Endothelial cell of umbilical vein (primary cell): Measurements from ENCODE around the gene ALG11. TPM values are rescaled to one million over a fixed set of nuclear protein-coding genes. Genes with fewer than 3 reads are reported as not detected.

Experiments
- BruUV-seq: library from RNA; stranded (reverse); fragments of 400-500 nt; replicated peaks from 2 replicates; lab custom pipeline; 2021; lab: Mats Ljungman, UMichigan
- CTCF ChIA-PET: fragments of 300-600, 350-600 bp; sonication (Branson Sonifier 250); formaldehyde crosslinking; loops from one replicate; lab custom pipeline; 2021; ENCODE audit warnings: antibody characterized with exemption, inconsistent platforms; lab: Charles Lee
- POLR2A ChIA-PET: fragments of 300-600, 350-600 bp; sonication (Branson Sonifier 250); formaldehyde crosslinking; loops from one replicate; lab custom pipeline; 2021; ENCODE audit warnings: antibody characterized with exemption, inconsistent platforms; lab: Charles Lee
- DNase-seq: peaks from one replicate; pipeline ENCODE4 v3.0.0-alpha.2; 2011; ENCODE audit warnings: low read depth, low spot score
- FAIRE-seq: peaks from 2 replicates; lab custom pipeline; 2011; peaks lifted over from hg19 to GRCh38; lab: Jason Lieb, UNC
- H2AFZ ChIP-seq: 2 replicates; pipeline ENCODE4 v1.6.0; 2012; ENCODE audit warnings: low read depth, low read length, control low read depth, inconsistent platforms
- H3K27ac ChIP-seq: 2 replicates; pipeline ENCODE4 v1.5.1; 2011; ENCODE audit warnings: low read depth, mild to moderate bottlenecking, control low read depth, low read length, moderate library complexity; ENCODE audit not compliant: insufficient read depth
- H3K27me3 ChIP-seq, 2 experiments: 2 replicates each; pipeline versions ENCODE4 v1.6.0 to v1.6.1; 2011; ENCODE audit warnings: low read length in 2 of 2, mixed read lengths in 1 of 2; ENCODE audit not compliant: control insufficient read depth in 2 of 2, insufficient read depth in 2 of 2
- H3K36me3 ChIP-seq, 2 experiments: 2 replicates in 1 of 2; 3 replicates in 1 of 2; pipeline ENCODE4 v1.5.1; 2011; ENCODE audit warnings: low read length in 2 of 2, mild to moderate bottlenecking in 1 of 2, moderate library complexity in 1 of 2; ENCODE audit not compliant: control insufficient read depth in 2 of 2, insufficient read depth in 2 of 2; ENCODE audit errors: extremely low read depth in 1 of 2
- H3K4me1 ChIP-seq: 3 replicates; pipeline ENCODE4 v1.5.1; 2011; ENCODE audit warnings: mild to moderate bottlenecking, low read length; ENCODE audit not compliant: control insufficient read depth, insufficient read depth; ENCODE audit errors: extremely low read depth
- H3K4me2 ChIP-seq: 2 replicates; pipeline ENCODE4 v1.6.1; 2011; ENCODE audit warnings: low read length, control low read depth, mixed read lengths; ENCODE audit not compliant: insufficient read depth
- H3K4me3 ChIP-seq, 3 experiments: fragments of 200-600 bp in 1 of 3; sonication (generic), shearing (Covaris generic) in 1 of 3; replicated peaks in 1 of 3; 2 replicates each; pipeline ENCODE4 v1.5.1; 2011 to 2016; ENCODE audit warnings: control low read depth in 3 of 3, low read length in 3 of 3, mild to moderate bottlenecking in 2 of 3, inconsistent platforms in 1 of 3, low read depth in 1 of 3, moderate library complexity in 1 of 3; ENCODE audit not compliant: insufficient read depth in 1 of 3
- H3K79me2 ChIP-seq: 2 replicates; pipeline ENCODE4 v1.6.0; 2012; ENCODE audit warnings: low read length, inconsistent platforms; ENCODE audit not compliant: control insufficient read depth, insufficient read depth
- H3K9ac ChIP-seq: replicated peaks from 2 replicates; pipeline ENCODE3; 2011; ENCODE audit warnings: low read length, control low read depth; ENCODE audit not compliant: insufficient read depth; ENCODE audit errors: extremely low read depth
- H3K9me1 ChIP-seq: replicated peaks from 3 replicates; pipeline ENCODE4 v1.6.0; 2011; ENCODE audit warnings: mild to moderate bottlenecking, low read length; ENCODE audit not compliant: control insufficient read depth, insufficient read depth; ENCODE audit errors: extremely low read depth
- H3K9me3 ChIP-seq: replicated peaks from 2 replicates; pipeline ENCODE4 v1.5.1; 2012; ENCODE audit warnings: low read length, inconsistent platforms; ENCODE audit not compliant: control insufficient read depth, insufficient read depth
- H4K20me1 ChIP-seq: replicated peaks from 2 replicates; pipeline ENCODE3; 2011; ENCODE audit warnings: mild to moderate bottlenecking, low read length; ENCODE audit not compliant: control insufficient read depth, insufficient read depth; ENCODE audit errors: extremely low read depth
- EZH2 ChIP-seq: IDR thresholded peaks from 2 replicates; pipeline ENCODE4 v1.6.1; 2012; ENCODE audit warnings: borderline replicate concordance, low read depth, mild to moderate bottlenecking, moderate library complexity, low read length, inconsistent platforms; ENCODE audit not compliant: severe bottlenecking
- FOS ChIP-seq: IDR thresholded peaks from 2 replicates; pipeline ENCODE4 v1.6.1; 2011; ENCODE audit warnings: mild to moderate bottlenecking, low read length, moderate library complexity, borderline replicate concordance; ENCODE audit not compliant: insufficient read depth
- GATA2 ChIP-seq: IDR thresholded peaks from 2 replicates; pipeline ENCODE4 v1.7.0; 2011; ENCODE audit warnings: low read depth, mild to moderate bottlenecking, moderate library complexity, mixed read lengths, low read length; ENCODE audit not compliant: insufficient read length, insufficient read depth
- JUN ChIP-seq: IDR thresholded peaks from 2 replicates; pipeline ENCODE4 v1.6.1; 2011; ENCODE audit warnings: borderline replicate concordance, low read depth; ENCODE audit not compliant: insufficient read length, insufficient read depth
- MAX ChIP-seq: IDR thresholded peaks from 2 replicates; pipeline ENCODE4 v1.6.1; 2011; ENCODE audit not compliant: insufficient read depth, insufficient read length
- MYC ChIP-seq: IDR thresholded peaks from one replicate; pipeline ENCODE4 v1.6.1; 2011; ENCODE audit warnings: mild to moderate bottlenecking, low read depth, low read length
- POLR2A ChIP-seq: IDR thresholded peaks from 2 replicates; pipeline ENCODE4 v1.6.1; 2012; ENCODE audit warnings: low read depth, mild to moderate bottlenecking, control low read depth, low read length
- POLR2AphosphoS5 ChIP-seq: IDR thresholded peaks from 2 replicates; pipeline ENCODE4 v1.6.1; 2012; ENCODE audit warnings: low read depth, mild to moderate bottlenecking, control low read depth, low read length, moderate library complexity; ENCODE audit not compliant: insufficient read depth
- dilution Hi-C: fragments of 300-500 bp; cut with MboI; formaldehyde crosslinking; loops from one replicate; pipeline ENCODE4 v1.15.0; 2019; ENCODE audit warnings: low sequenced_read_pairs; ENCODE audit not compliant: extremely low pct_ligation_motif_present
- intact Hi-C: fragments of 100-400 bp; cut with micrococcal nuclease; formaldehyde crosslinking; loops from one replicate; pipeline ENCODE4 v1.10.0; 2022
- polyA plus RNA-seq, 4 experiments: library from polyadenylated mRNA; depleted of rRNA in 3 of 4; stranded (reverse) in 3 of 4; unstranded in 1 of 4; fragments of >200 nt; gene quantifications; 2 replicates each; pipeline versions ENCODE4 v1.2.1 to v1.2.3, GENCODE V29; 2011 to 2012; ENCODE audit warnings: missing spikeins in 1 of 4
- total RNA-seq: library from RNA; stranded (reverse); gene quantifications from 2 replicates; pipeline ENCODE4 v1.2.3, GENCODE V29; 2021
- TF ChIP-seq, protein P1 (sequence below), 2 donors: IDR thresholded peaks; 1 replicate in 1 of 2; 2 replicates in 1 of 2; pipeline ENCODE4 v1.5.1; 2011; ENCODE audit warnings: low read length in 2 of 2, mild to moderate bottlenecking in 2 of 2, moderate library complexity in 2 of 2, control low read depth in 1 of 2, inconsistent platforms in 1 of 2, low read depth in 1 of 2; ENCODE audit not compliant: insufficient read depth in 1 of 2; ENCODE audit errors: extremely low read depth in 1 of 2

Gene ALG11
- total and polyA plus RNA-seq, 2 donors (not counting 3 experiments of a cell fraction or from before 2014, with no cell fraction given), result 6.5 to 31.0 TPM

- Histone ChIP-seq H3K9me1 (no peaks in the 10 kb centered on the region), H3K27ac (no peak overlapping the region), H4K20me1 (no peaks in the 10 kb centered on the region), H3K27me3 (no peaks in the 10 kb centered on the region), H3K79me2 (no peaks in the 10 kb centered on the region), H3K36me3 (no peaks in the 10 kb centered on the region), H3K4me1 (no peaks in the 10 kb centered on the region), H3K4me2 (no peak overlapping the region), H3K9ac (no peak overlapping the region), H3K4me3 (no peak overlapping the region), H3K9me3 (no peaks in the 10 kb centered on the region), H2AFZ (no peak overlapping the region)
- intact Hi-C loops, result no loop called here
- no peak for FAIRE-seq
- ChIA-PET POLR2A (no interaction called here), CTCF (no interaction called here)
- no peak for DNase-seq
- BruUV-seq, result no TSS peak
- dilution Hi-C loops, result no loop called here
- TF ChIP-seq, protein P1, sequence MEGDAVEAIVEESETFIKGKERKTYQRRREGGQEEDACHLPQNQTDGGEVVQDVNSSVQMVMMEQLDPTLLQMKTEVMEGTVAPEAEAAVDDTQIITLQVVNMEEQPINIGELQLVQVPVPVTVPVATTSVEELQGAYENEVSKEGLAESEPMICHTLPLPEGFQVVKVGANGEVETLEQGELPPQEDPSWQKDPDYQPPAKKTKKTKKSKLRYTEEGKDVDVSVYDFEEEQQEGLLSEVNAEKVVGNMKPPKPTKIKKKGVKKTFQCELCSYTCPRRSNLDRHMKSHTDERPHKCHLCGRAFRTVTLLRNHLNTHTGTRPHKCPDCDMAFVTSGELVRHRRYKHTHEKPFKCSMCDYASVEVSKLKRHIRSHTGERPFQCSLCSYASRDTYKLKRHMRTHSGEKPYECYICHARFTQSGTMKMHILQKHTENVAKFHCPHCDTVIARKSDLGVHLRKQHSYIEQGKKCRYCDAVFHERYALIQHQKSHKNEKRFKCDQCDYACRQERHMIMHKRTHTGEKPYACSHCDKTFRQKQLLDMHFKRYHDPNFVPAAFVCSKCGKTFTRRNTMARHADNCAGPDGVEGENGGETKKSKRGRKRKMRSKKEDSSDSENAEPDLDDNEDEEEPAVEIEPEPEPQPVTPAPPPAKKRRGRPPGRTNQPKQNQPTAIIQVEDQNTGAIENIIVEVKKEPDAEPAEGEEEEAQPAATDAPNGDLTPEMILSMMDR (IDR thresholded peaks at IDR 0.05; ENCODE audit: extremely low read depth in 1 of 2, insufficient read depth in 1 of 2, low read depth in 1 of 2, low read length in 2 of 2), result no peak
- no peak for TF ChIP-seq GATA2
- TF ChIP-seq FOS, result no peak
- TF ChIP-seq JUN, result no peak
- no peak for TF ChIP-seq POLR2A
- TF ChIP-seq MYC, result no peak
- no peak for TF ChIP-seq POLR2AphosphoS5
- no peak for TF ChIP-seq MAX
- TF ChIP-seq EZH2, result no peak
Measured at GRCh38 chr13:52036037-52036436, 23.8 kb downstream of the ALG11 start.
